GM19397 (cell line): ENCODE data around the gene NELFE.
A peak's percentile ranks its signal among the peaks of the same experiment; 100 is the strongest.

ENCODE experiments used
- ATAC-seq: cut with Tn5 transposase; IDR thresholded peaks from one replicate; pipeline ENCODE4 v1.9.1; 2021; ENCODE audit warnings: mild to moderate bottlenecking, moderate library complexity; ENCODE audit not compliant: unreplicated experiment

The NELFE gene

GRCh38 chr6:31972709-31973350, 14.1 kb upstream of the NELFE start:
- no peak for ATAC-seq

GRCh38 chr6:31971993-31972708, 13.4 kb upstream of the NELFE start, which contains the start of gene DXO:
Gene DXO, minus strand, starts transcription at chr6:31972138. Its CDS starts 463 bp downstream, at chr6:31971675.
- ATAC-seq: peak; percentile 83

- ATAC-seq: no peak
Measured at GRCh38 chr6:31971279-31971992, 12.7 kb upstream of the NELFE start.

DNA sequence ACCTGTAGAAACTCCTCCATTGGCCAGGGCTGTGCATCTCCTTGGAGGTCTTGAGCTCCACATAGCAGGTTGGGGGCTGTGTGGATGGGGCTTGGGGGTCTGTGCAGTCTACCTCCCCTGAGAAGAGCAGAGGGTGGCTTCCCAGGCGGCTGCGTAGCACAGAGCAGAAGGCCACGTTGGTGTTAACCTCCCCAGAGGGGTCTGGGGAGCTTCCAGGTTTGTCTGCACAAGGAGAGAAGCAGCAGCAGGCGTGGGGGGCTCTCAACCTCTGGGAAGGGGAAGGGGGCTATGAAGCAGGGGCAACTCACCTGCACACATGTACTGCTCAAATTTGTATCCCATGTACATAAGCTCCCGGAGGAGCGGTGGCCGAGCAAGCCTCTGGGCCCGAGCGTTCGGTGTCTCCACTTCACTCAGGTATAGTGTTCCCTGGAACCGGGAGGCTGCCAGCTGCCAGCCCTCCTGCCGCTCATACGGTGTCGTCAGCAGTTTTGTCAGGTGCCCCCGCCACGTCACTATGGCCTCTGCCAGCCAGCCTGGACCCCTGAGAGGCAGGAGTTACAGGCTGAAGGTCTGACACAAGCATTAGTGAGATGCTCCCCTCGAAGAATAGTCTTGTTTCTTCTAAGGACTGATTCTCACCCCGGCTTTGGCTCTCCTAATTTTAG, 12.0 kb upstream of the NELFE start:
- no peak for ATAC-seq

DNA sequence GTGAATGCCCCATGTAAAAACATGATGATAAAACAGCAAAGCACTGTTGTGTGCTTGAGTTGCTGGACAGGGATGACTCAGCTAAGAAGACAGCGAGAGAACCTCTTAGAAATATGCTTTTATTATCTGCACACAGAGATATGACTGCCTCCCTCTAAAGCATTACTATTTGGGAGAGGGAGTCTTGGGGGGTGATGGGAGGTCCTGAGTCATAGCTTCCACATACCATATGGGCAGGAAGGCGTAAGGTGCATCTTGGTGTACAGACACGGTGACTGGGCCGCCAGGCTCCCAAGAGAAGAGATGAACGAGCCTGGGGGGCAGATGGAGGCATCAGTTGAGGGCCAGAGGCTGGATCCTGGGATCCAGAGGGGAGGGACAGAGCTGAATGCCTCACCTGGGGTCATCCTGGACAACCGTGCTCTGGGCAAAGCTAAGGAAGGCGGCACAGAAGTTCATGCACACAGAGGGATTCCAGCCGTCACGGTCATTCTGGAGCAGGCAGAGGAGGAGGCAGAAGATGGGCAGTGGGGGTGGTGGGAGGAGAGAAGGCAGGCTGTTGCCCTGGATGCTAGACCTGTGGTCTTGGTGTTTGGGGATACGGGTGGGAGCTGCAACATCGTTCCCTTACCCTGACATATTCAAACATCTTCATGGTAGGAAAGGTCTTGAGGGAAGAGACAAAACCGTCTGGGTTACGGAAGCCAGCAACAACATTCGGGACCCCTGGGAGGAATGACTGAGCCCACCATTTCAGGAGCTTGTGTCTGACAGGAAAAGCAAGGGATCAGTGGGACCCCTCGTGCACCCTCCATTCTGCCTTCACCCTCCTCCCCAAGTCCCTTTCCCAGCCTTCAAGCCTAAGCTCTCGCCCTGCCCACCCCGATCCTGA, 11.2 kb upstream of the NELFE start:
- ATAC-seq: no peak

GRCh38 chr6:31968791-31969711, 10.3 kb upstream of the NELFE start:
- no peak for ATAC-seq

DNA sequence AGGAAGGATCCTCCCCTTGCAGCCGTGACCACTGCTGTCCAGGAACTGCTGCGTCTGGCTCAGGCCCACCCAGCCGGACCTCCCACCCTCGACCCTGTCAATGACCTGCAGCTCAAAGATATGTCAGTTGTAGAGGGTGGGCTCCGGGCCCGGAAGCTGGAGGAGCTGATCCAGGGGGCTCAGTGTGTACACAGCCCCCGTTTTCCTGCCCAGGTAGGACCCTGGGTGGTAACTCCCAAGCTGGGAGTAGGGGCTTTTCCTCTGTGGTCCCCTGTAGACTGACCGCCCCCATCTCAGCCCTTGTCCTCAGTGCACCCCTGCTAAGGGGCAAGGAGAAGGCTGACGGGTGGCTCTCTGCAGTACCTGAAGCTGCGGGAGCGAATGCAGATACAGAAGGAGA, 9.6 kb upstream of the NELFE start:
- no peak for ATAC-seq

GRCh38 chr6:31967926-31968320, 9.2 kb upstream of the NELFE start:
- ATAC-seq: no peak

GRCh38 chr6:31966997-31967925, 8.5 kb upstream of the NELFE start:
- no peak for ATAC-seq

DNA sequence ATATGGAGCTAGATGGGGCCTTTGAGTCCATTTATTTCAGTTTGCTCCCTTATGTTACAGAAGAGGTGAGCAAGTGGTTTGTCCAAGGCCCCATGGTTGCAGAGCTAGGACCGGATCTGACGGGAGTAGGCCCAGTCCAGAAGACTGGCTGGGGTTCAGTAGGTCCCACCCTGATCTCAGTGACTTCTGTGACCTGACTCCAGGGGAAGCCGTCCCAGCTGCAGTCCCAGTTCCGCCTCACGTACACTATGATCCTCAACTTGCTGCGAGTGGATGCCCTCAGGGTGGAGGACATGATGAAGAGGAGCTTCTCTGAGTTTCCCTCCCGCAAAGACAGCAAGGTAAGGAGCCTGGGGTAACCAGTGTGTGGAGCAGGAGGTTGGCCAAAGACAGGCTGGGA, 7.7 kb upstream of the NELFE start:
- ATAC-seq: no peak

GRCh38 chr6:31965700-31966099, 6.9 kb upstream of the NELFE start:
- ATAC-seq: no peak

- no peak for ATAC-seq
Measured at GRCh38 chr6:31963921-31964320, 5.2 kb upstream of the NELFE start.

DNA sequence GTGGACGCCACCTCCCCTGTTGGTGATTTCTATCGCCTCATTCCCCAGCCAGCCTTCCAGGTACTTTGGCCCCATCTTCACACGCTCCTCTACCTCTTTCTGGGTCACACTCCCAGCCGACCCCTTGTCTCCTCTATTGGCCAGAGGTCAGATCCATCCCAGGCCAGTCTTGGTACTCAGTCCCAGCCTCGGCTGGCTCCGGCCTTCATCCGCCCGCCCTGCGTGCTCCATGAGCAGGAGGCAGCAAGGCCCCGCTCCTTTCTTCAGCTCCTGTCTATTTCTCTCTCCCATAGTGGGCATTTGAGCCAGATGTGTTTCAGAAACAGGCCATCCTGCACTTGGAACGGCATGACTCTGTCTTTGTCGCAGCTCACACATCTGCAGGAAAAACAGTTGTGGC, 2.8 kb upstream of the NELFE start:
- ATAC-seq: no peak

- no peak for ATAC-seq
Measured at GRCh38 chr6:31958412-31958740, 395 bp downstream of the NELFE start.

GRCh38 chr6:31956796-31957195, 2.0 kb downstream of the NELFE start:
- ATAC-seq: no peak

GRCh38 chr6:31954511-31954910, 4.3 kb downstream of the NELFE start:
- no peak for ATAC-seq

DNA sequence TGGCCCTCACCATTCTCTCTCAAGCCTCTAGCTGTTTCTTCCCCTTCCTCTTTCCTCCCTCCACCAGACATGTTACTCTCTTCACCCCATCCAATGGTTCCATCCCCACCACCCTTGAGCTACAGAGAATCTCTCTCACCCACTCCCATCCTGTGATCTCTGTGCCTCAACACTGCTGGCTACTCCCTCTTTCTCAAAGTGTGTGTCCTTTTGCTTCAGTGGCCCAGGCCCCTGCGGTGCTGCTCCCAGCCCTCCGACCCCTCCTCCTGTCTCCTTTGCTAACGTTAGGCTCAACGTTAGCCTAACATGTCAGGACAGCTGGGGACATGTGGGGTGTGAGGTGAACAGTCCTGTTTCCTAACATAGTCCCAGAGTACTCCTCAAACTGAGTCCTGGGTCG, 5.9 kb downstream of the NELFE start:
- ATAC-seq: no peak

- ATAC-seq: no peak
Measured at GRCh38 chr6:31952140-31952805, 6.5 kb downstream of the NELFE start.
